ENCODE measurements around the gene IL4R.

DNA sequence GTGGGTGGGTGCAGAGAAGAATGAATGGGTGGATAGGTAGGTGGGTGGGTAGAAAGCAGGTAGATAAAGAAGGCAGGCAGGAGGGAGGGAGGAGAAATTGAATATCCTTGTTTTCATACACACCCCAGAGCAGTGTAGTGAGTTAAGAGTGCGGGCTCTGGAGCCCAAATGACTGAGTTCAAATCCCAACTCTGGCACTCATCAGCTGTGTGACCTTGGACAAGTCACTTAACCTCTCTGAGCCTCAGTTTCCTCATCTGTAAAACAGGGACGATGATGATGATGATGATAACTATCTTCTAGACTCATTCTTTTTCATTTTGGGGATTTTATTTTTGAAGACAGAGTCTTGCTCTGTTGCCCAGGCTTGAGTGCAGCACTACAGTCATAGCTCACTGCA is 86.2 kb downstream of the IL4R start:
- TF ChIP-seq, protein P1, sequence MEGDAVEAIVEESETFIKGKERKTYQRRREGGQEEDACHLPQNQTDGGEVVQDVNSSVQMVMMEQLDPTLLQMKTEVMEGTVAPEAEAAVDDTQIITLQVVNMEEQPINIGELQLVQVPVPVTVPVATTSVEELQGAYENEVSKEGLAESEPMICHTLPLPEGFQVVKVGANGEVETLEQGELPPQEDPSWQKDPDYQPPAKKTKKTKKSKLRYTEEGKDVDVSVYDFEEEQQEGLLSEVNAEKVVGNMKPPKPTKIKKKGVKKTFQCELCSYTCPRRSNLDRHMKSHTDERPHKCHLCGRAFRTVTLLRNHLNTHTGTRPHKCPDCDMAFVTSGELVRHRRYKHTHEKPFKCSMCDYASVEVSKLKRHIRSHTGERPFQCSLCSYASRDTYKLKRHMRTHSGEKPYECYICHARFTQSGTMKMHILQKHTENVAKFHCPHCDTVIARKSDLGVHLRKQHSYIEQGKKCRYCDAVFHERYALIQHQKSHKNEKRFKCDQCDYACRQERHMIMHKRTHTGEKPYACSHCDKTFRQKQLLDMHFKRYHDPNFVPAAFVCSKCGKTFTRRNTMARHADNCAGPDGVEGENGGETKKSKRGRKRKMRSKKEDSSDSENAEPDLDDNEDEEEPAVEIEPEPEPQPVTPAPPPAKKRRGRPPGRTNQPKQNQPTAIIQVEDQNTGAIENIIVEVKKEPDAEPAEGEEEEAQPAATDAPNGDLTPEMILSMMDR (conservative IDR thresholded peaks at IDR 0.05) = no peak
- TF ChIP-seq ZFX (IDR thresholded peaks at IDR 0.05) = no peak

Data from C4-2B (cell line).